GM12892 (cell line): ENCODE results near the gene ABCG8.

Experiments
- POLR2A ChIP-seq: IDR thresholded peaks from 2 replicates; pipeline ENCODE4 v1.6.1; 2011; ENCODE audit warnings: low read depth, low read length, control low read depth
- POLR2AphosphoS5 ChIP-seq: IDR thresholded peaks from 2 replicates; pipeline ENCODE4 v1.6.1; 2011; ENCODE audit warnings: low read depth, low read length, control low read depth
- TAF1 ChIP-seq: IDR thresholded peaks from 2 replicates; pipeline ENCODE4 v1.6.1; 2011; ENCODE audit warnings: low read depth, mild to moderate bottlenecking, control low read depth, low read length, borderline replicate concordance

- no peak for TF ChIP-seq TAF1
- no peak for TF ChIP-seq POLR2A
- TF ChIP-seq POLR2AphosphoS5, result no peak
Measured at GRCh38 chr2:43810452-43810851, 28.3 kb upstream of the ABCG8 start.
